H1 (cell line): ENCODE data around the gene TGM3. TPM values are rescaled to one million over a fixed set of nuclear protein-coding genes. Genes with fewer than 3 reads are reported as not detected.

ENCODE experiments used
- CTCF ChIA-PET: fragments of 300-600 bp; sonication (Branson Sonifier 250); formaldehyde crosslinking; loops from one replicate; lab custom pipeline; 2021; ENCODE audit not compliant: partially characterized antibody; lab: Charles Lee
- POLR2A ChIA-PET: fragments of 300-600 bp; sonication (Branson Sonifier 250); formaldehyde crosslinking; loops from one replicate; lab custom pipeline; 2021; ENCODE audit warnings: inconsistent platforms; ENCODE audit not compliant: partially characterized antibody; lab: Charles Lee
- DNase-seq, 2 experiments: peaks; one replicate each; pipeline versions ENCODE4 v3.0.0 to v3.0.0-alpha.2; 2010 to 2022; ENCODE audit warnings: low spot score in 2 of 2, low read depth in 1 of 2, mixed read lengths in 1 of 2
- FAIRE-seq: peaks from 2 replicates; lab custom pipeline; 2011; peaks lifted over from hg19 to GRCh38; lab: Jason Lieb, UNC
- H2AFZ ChIP-seq: 2 replicates; pipeline ENCODE4 v1.8.1; 2012; ENCODE audit warnings: low read length, inconsistent platforms
- H2AK5ac ChIP-seq: 2 replicates; pipeline ENCODE4 v1.6.1; 2013; ENCODE audit warnings: low read depth, low read length
- H2BK120ac ChIP-seq: replicated peaks from 2 replicates; pipeline ENCODE3; 2013; ENCODE audit warnings: low read depth, low read length, inconsistent platforms
- H2BK12ac ChIP-seq: 2 replicates; pipeline ENCODE4 v1.6.1; 2013; ENCODE audit warnings: low read depth, low read length
- H2BK15ac ChIP-seq: 2 replicates; pipeline ENCODE4 v1.6.1; 2013; ENCODE audit warnings: low read length
- H2BK20ac ChIP-seq: 2 replicates; pipeline ENCODE4 v1.6.1; 2013; ENCODE audit warnings: low read length
- H2BK5ac ChIP-seq: 2 replicates; pipeline ENCODE4 v1.6.1; 2013; ENCODE audit warnings: low read depth, low read length
- H3K14ac ChIP-seq: 2 replicates; pipeline ENCODE4 v1.6.1; 2013; ENCODE audit warnings: inconsistent platforms; ENCODE audit not compliant: insufficient read length
- H3K18ac ChIP-seq: 2 replicates; pipeline ENCODE4 v1.6.1; 2013; ENCODE audit warnings: low read length; ENCODE audit errors: extremely low read depth
- H3K23ac ChIP-seq: 2 replicates; pipeline ENCODE4 v1.6.1; 2013; ENCODE audit warnings: inconsistent platforms; ENCODE audit not compliant: insufficient read length
- H3K23me2 ChIP-seq: 2 replicates; pipeline ENCODE4 v1.6.1; 2013; ENCODE audit warnings: low read depth, low read length
- H3K27ac ChIP-seq: 2 replicates; pipeline ENCODE4 v1.6.1; 2011; ENCODE audit warnings: low read depth, low read length, inconsistent platforms
- H3K27me3 ChIP-seq, 4 experiments: replicated peaks in 1 of 4; 1 replicate in 1 of 4; 2 replicates in 3 of 4; pipeline versions ENCODE4 v1.6.1 to v1.8.1; 2011 to 2013; ENCODE audit warnings: low read length in 3 of 4, mild to moderate bottlenecking in 3 of 4, inconsistent platforms in 2 of 4, mixed read lengths in 2 of 4, moderate library complexity in 1 of 4; ENCODE audit not compliant: control insufficient read depth in 3 of 4, insufficient read depth in 3 of 4; ENCODE audit errors: extremely low read depth in 1 of 4
- H3K36me3 ChIP-seq, 4 experiments: 2 replicates each; pipeline versions ENCODE4 v1.6.1 to v1.8.1; 2011 to 2013; ENCODE audit warnings: mild to moderate bottlenecking in 4 of 4, low read length in 3 of 4, moderate library complexity in 2 of 4, control low read depth in 1 of 4, inconsistent platforms in 1 of 4; ENCODE audit not compliant: insufficient read depth in 4 of 4, control insufficient read depth in 2 of 4
- H3K4ac ChIP-seq: replicated peaks from 2 replicates; pipeline ENCODE3; 2013; ENCODE audit warnings: low read length, low read depth, mixed read lengths, inconsistent platforms; ENCODE audit not compliant: insufficient read length
- H3K4me1 ChIP-seq, 4 experiments: replicated peaks in 1 of 4; 1 replicate in 1 of 4; 2 replicates in 3 of 4; pipeline versions ENCODE4 v1.6.1 to v1.8.1; 2011 to 2013; ENCODE audit warnings: low read length in 3 of 4, inconsistent platforms in 2 of 4, mixed read lengths in 1 of 4; ENCODE audit not compliant: insufficient read depth in 4 of 4, control insufficient read depth in 3 of 4
- H3K4me2 ChIP-seq, 2 experiments: 2 replicates each; pipeline versions ENCODE4 v1.6.1 to v1.8.1; 2011 to 2013; ENCODE audit warnings: low read depth in 2 of 2, low read length in 2 of 2, control low read depth in 1 of 2, inconsistent platforms in 1 of 2, mild to moderate bottlenecking in 1 of 2; ENCODE audit not compliant: insufficient read depth in 1 of 2
- H3K4me3 ChIP-seq, 4 experiments: fragments of 200-600, 300-600 bp in 1 of 4; sonication (generic), shearing (Covaris generic), sonication (Bioruptor Twin) in 1 of 4; 2 replicates each; pipeline versions ENCODE4 v1.5.1 to v1.8.1; 2011 to 2016; ENCODE audit warnings: low read length in 4 of 4, low read depth in 3 of 4, control low read depth in 2 of 4, inconsistent platforms in 2 of 4, mild to moderate bottlenecking in 2 of 4, mixed read lengths in 1 of 4, moderate library complexity in 1 of 4; ENCODE audit not compliant: insufficient read depth in 2 of 4; ENCODE audit errors: extremely low read depth in 1 of 4
- H3K56ac ChIP-seq: replicated peaks from 2 replicates; pipeline ENCODE3; 2013; ENCODE audit warnings: low read depth, mild to moderate bottlenecking, mixed read lengths, low read length, inconsistent platforms; ENCODE audit not compliant: insufficient read length
- H3K79me1 ChIP-seq: 2 replicates; pipeline ENCODE4 v1.6.1; 2013; ENCODE audit warnings: low read depth, low read length, control low read depth
- H3K79me2 ChIP-seq, 2 experiments: 2 replicates each; pipeline versions ENCODE4 v1.6.1 to v1.8.1; 2012 to 2013; ENCODE audit warnings: low read length in 2 of 2, mild to moderate bottlenecking in 2 of 2, inconsistent platforms in 1 of 2; ENCODE audit not compliant: insufficient read depth in 2 of 2, control insufficient read depth in 1 of 2
- H3K9ac ChIP-seq, 4 experiments: replicated peaks in 1 of 4; 1 replicate in 1 of 4; 2 replicates in 3 of 4; pipeline versions ENCODE4 v1.6.1 to v1.8.1; 2011 to 2013; ENCODE audit warnings: low read depth in 3 of 4, low read length in 3 of 4, control low read depth in 2 of 4, mild to moderate bottlenecking in 2 of 4, moderate library complexity in 2 of 4, inconsistent platforms in 1 of 4; ENCODE audit errors: extremely low read depth in 1 of 4
- H3K9me3 ChIP-seq, 2 experiments: 2 replicates each; pipeline versions ENCODE4 v1.6.1 to v1.8.1; 2012 to 2013; ENCODE audit warnings: mild to moderate bottlenecking in 2 of 2, moderate library complexity in 2 of 2, control low read depth in 1 of 2, inconsistent platforms in 1 of 2, low read depth in 1 of 2, low read length in 1 of 2, mixed read lengths in 1 of 2; ENCODE audit not compliant: insufficient read depth in 2 of 2
- H4K20me1 ChIP-seq, 2 experiments: replicated peaks in 1 of 2; 2 replicates each; pipeline versions ENCODE3 to v1.8.1; 2011 to 2013; ENCODE audit warnings: inconsistent platforms in 2 of 2, low read length in 2 of 2, mild to moderate bottlenecking in 1 of 2; ENCODE audit not compliant: insufficient read depth in 2 of 2, control insufficient read depth in 1 of 2
- H4K5ac ChIP-seq: 2 replicates; pipeline ENCODE4 v1.6.1; 2013; ENCODE audit warnings: low read length, low read depth, mixed read lengths, inconsistent platforms; ENCODE audit not compliant: insufficient read length
- H4K8ac ChIP-seq: 2 replicates; pipeline ENCODE4 v1.8.0; 2013; ENCODE audit warnings: mild to moderate bottlenecking, moderate library complexity, low read length, inconsistent platforms; ENCODE audit not compliant: insufficient read depth; ENCODE audit errors: extremely low read depth
- H4K91ac ChIP-seq: replicated peaks from 2 replicates; pipeline ENCODE3; 2013; ENCODE audit warnings: low read length, mixed read lengths, inconsistent platforms; ENCODE audit not compliant: insufficient read length
- ASH2L ChIP-seq: fragments of 200-600, 300-600 bp; sonication (generic); IDR thresholded peaks from one replicate; pipeline ENCODE4 v1.7.1; 2017; ENCODE audit warnings: low read length
- BACH1 ChIP-seq: IDR thresholded peaks from 2 replicates; pipeline ENCODE4 v1.6.1; 2012; ENCODE audit warnings: low read length, improper control_type of control experiment
- EP300 ChIP-seq, 2 experiments: IDR thresholded peaks; 1 replicate in 1 of 2; 2 replicates in 1 of 2; pipeline ENCODE4 v1.6.1; 2011 to 2012; ENCODE audit warnings: low read depth in 2 of 2, low read length in 2 of 2, mild to moderate bottlenecking in 2 of 2, borderline replicate concordance in 1 of 2, inconsistent platforms in 1 of 2, moderate library complexity in 1 of 2
- GTF2F1 ChIP-seq: IDR thresholded peaks from 2 replicates; pipeline ENCODE4 v1.6.1; 2012; ENCODE audit warnings: low read depth, low read length, improper control_type of control experiment, borderline replicate concordance
- HDAC2 ChIP-seq, 2 experiments: fragments of 300-600 bp in 1 of 2; sonication (generic) in 1 of 2; IDR thresholded peaks; 2 replicates each; pipeline ENCODE4 v1.6.1; 2011 to 2012; ENCODE audit warnings: low read depth in 2 of 2, low read length in 2 of 2, mild to moderate bottlenecking in 2 of 2, moderate library complexity in 2 of 2, borderline replicate concordance in 1 of 2, inconsistent platforms in 1 of 2
- KDM5A ChIP-seq: fragments of 200-600 bp; IDR thresholded peaks from 2 replicates; pipeline ENCODE4 v1.7.1; 2012; ENCODE audit warnings: mild to moderate bottlenecking, low read length, inconsistent platforms, mixed read lengths
- WGBS, 2 experiments: shearing (Covaris generic) in 1 of 2; methylation state at CpG; one replicate each; pipeline versions ENCODE4 v1.1.6 to v1.1.7; 2013 to 2015; ENCODE audit warnings: low lambda C conversion rate in 2 of 2, mixed read lengths in 2 of 2, inconsistent platforms in 1 of 2, low coverage in 1 of 2, missing lambda C conversion rate in 1 of 2; ENCODE audit not compliant: insufficient replicate concordance in 2 of 2, insufficient coverage in 1 of 2, insufficient read length in 1 of 2; ENCODE audit errors: extremely low coverage in 1 of 2, missing lambda C conversion rate in 1 of 2; 5-methylcytosine and 5-hydroxymethylcytosine counted together
- polyA plus RNA-seq, 7 experiments: library from polyadenylated mRNA; depleted of rRNA in 3 of 7; stranded (reverse) in 5 of 7; unstranded in 2 of 7; fragments of >200 nt in 5 of 7; fragments of 200-250 nt in 2 of 7; gene quantifications; 1 replicate in 5 of 7; 2 replicates in 1 of 7; 4 replicates in 1 of 7; pipeline versions ENCODE4 v1.2.1 to v1.2.3, GENCODE V29; 2011 to 2013; ENCODE audit warnings: missing spikeins in 2 of 7, mixed read lengths in 2 of 7
- total RNA-seq: library from RNA; stranded (reverse); fragmentation: NEBNext Ultra II Directional; extraction: Animal tissue kit (Norgen Biotek cat#: 25700); gene quantifications from 2 replicates; pipeline ENCODE4 v1.2.1, GENCODE V29; 2021
- TF ChIP-seq, protein P1 (sequence below): IDR thresholded peaks from 2 replicates; pipeline ENCODE4 v1.6.1; 2012; ENCODE audit warnings: inconsistent platforms
- TF ChIP-seq, protein P2 (sequence below): IDR thresholded peaks from 2 replicates; pipeline ENCODE4 v1.6.1; 2011; ENCODE audit warnings: low read length, improper control_type of control experiment

The TGM3 gene
- total and polyA plus RNA-seq, 2 of the 8 experiments (the other 6 are each of a cell fraction or from before 2014, with no cell fraction given), result 0.12 TPM; not detected in 1

DNA sequence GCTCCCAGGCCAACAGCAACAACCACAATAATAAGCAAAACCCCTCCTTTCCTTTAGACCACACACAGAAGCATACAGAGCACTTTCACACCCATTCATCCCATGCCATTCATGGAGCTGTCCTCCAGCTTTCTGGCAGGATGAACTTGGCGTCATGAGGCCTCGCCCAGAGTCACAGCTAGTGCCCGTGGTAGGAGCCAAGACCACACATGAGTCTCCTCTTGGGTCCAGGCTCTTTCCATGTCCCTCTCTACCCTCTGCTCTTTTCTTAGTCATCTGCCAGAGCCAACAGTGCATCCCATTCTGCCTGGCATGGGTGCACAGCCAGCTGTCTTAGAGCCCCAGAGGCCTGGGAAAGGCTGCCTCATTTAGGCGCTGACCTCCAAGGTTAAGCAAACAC lies 1.8 kb upstream of the TGM3 start:
- Histone ChIP-seq H3K23me2 (no peaks in the 10 kb centered on the region), H3K79me1 (no peaks in the 10 kb centered on the region), H3K14ac (no peak overlapping the region), H3K9me3 (no peaks in the 10 kb centered on the region), H4K91ac (no peak overlapping the region), H2BK5ac (no peak overlapping the region), H2BK20ac (no peak overlapping the region), H4K8ac (no peak overlapping the region; the same call in 1 of the 2 replicates), H3K4ac (no peak overlapping the region), H2BK120ac (no peak overlapping the region), H3K18ac (no peak overlapping the region), H3K27me3 (no peaks in the 10 kb centered on the region; a peak in 1 of 7 replicates), H3K36me3 (no peaks in the 10 kb centered on the region), H3K56ac (no peak overlapping the region), H4K5ac (no peak overlapping the region), H2AK5ac (no peak overlapping the region), H3K4me3 (no peak overlapping the region), H3K4me2 (no peak overlapping the region), H3K79me2 (no peaks in the 10 kb centered on the region), H3K9ac (no peak overlapping the region), H4K20me1 (no peaks in the 10 kb centered on the region), H3K27ac (no peak overlapping the region), H2BK12ac (no peak overlapping the region), H2AFZ (no peak overlapping the region), H3K23ac (no peak overlapping the region), H3K4me1 (peaks cover 7 to 16% (median 9%) of the 10 kb centered on the region in 4 experiments), H2BK15ac (no peak overlapping the region)
- FAIRE-seq (no peak), DNase-seq (no peak)
- CTCF ChIA-PET, result interaction anchor here (1.0 to 1.5 kb wide), 6 partner anchors 8 to 228 kb away, joined by 3 to 5 read pairs (median 4); no protein-coding TSS in a partner anchor
- WGBS, 2 experiments, result 88% methylated on average over 4 of the region's 4 CpGs; no CpG with 5 or more reads in 1 of the 2 experiments
- POLR2A ChIA-PET, result no interaction called here
- TF ChIP-seq, protein P1, sequence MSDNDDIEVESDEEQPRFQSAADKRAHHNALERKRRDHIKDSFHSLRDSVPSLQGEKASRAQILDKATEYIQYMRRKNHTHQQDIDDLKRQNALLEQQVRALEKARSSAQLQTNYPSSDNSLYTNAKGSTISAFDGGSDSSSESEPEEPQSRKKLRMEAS, result no peak
- TF ChIP-seq ASH2L, result no peak
- no peak for TF ChIP-seq BACH1
- no peak for TF ChIP-seq EP300 (IDR thresholded peaks at IDR 0.05; ENCODE audit: borderline replicate concordance in 1 of 2, low read depth in 2 of 2, low read length in 2 of 2)
- no peak for TF ChIP-seq GTF2F1
- TF ChIP-seq, protein P2, sequence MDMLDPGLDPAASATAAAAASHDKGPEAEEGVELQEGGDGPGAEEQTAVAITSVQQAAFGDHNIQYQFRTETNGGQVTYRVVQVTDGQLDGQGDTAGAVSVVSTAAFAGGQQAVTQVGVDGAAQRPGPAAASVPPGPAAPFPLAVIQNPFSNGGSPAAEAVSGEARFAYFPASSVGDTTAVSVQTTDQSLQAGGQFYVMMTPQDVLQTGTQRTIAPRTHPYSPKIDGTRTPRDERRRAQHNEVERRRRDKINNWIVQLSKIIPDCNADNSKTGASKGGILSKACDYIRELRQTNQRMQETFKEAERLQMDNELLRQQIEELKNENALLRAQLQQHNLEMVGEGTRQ, result no peak
- TF ChIP-seq KDM5A, result no peak
- TF ChIP-seq HDAC2 (IDR thresholded peaks at IDR 0.05; ENCODE audit: borderline replicate concordance in 1 of 2, low read depth in 2 of 2, low read length in 2 of 2), result no peak
